ENCODE measurements around the gene CAGE1.

GRCh38 chr6:7414811-7415210, 25.3 kb upstream of the CAGE1 start:
- no peak for TF ChIP-seq POLR2A (IDR thresholded peaks at IDR 0.05)
- TF ChIP-seq, protein P1, sequence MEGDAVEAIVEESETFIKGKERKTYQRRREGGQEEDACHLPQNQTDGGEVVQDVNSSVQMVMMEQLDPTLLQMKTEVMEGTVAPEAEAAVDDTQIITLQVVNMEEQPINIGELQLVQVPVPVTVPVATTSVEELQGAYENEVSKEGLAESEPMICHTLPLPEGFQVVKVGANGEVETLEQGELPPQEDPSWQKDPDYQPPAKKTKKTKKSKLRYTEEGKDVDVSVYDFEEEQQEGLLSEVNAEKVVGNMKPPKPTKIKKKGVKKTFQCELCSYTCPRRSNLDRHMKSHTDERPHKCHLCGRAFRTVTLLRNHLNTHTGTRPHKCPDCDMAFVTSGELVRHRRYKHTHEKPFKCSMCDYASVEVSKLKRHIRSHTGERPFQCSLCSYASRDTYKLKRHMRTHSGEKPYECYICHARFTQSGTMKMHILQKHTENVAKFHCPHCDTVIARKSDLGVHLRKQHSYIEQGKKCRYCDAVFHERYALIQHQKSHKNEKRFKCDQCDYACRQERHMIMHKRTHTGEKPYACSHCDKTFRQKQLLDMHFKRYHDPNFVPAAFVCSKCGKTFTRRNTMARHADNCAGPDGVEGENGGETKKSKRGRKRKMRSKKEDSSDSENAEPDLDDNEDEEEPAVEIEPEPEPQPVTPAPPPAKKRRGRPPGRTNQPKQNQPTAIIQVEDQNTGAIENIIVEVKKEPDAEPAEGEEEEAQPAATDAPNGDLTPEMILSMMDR (IDR thresholded peaks at IDR 0.05): no peak

Measured in body of pancreas (tissue), 4 donors.